NCI-H524 treated with DMSO at 0.1 percent for 48 hours (cell line): ENCODE measurements around the gene PTPRN2.
"Not testable (repeated sequence)": the region's sequence is repeated elsewhere in the genome, so short reads cannot be mapped to it uniquely, and the experiment has no call there.

Experiments used
- DNase-seq: peaks from one replicate; lab custom pipeline; 2025; lab: John Stamatoyannopoulos, UW

PTPRN2 gene

DNA sequence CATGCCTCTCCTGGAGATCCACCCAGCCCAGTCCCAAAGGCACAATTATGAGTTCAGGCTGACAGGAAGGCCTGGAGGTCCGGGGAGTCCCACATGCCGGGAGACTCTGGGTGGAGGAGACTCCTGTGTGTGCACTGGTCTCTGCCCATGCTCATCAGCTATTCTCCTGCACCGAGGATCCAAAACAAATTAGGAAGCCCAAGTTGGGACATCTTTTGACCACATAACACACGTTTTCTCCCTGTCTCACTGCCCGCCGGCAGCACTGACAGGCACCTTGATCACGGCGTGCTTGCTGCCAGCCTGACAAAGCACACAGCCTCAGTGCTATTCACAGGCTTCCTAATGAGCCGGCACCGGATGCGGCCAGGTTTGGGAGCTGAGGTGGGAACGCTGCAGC, 412.7 kb downstream of the PTPRN2 start:
- no peak for DNase-seq

DNA sequence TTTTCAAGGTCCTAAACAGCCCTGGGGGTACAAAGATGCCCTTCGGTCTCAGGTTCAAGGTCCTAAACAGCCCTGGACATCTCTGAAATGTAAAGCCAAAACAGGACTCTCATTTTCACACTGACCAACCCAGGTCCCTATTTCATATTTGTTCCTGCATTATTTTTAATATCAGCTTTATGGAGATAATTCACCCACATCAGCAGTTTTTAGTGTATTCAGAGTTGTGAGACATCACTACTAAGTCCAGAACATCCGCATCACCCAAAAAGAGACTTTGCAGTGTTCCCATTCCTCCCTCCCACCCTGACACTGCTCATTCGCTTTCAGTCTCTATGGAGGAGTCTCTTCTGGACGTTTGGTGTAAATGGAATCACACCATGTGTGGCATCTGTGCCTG, 420.2 kb downstream of the PTPRN2 start:
- DNase-seq = no peak

DNA sequence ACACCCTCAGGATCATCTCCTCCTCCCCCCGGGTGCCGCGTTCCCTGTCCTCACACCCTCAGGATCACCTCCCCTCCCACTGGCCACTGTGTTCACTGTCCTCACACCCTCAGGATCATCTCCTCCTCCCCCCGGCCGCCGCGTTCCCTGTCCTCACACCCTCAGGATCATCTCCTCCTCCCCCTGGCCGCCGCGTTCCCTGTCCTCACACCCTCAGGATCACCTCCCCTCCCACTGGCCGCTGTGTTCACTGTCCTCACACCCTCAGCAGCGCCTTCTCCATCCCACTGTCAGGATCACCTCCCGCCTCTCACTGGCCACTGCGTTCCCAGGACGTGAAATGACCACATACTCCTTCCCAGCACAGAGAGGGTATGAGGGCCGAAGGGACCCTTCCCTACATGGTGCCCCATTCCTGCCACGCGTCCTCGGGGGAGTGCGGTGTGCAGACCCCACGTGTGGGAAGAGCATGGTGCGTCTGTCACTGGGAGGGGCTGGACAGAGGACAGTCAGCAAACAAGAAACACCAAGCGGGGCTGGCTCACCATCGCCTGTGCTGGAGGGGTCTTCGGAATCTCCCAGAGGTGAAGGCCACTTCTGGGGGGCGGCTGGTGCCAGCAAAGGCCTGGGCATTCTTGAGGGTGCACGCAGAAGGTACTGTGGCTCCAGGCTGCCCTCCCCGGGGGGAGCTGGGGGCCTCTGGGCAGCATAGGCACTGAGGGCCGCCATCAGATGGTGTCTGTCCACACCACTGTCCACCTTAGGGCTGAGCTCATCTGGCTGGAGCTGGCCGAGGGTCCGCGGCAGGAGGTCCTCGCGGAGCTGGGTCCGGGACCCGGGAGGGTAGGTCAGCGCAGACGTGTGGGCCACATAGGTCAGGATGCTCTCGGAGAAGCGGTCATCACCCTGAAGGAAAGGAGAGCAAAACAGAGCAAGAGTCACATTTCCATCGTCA, 421.0 kb downstream of the PTPRN2 start:
- DNase-seq = no peak

DNA sequence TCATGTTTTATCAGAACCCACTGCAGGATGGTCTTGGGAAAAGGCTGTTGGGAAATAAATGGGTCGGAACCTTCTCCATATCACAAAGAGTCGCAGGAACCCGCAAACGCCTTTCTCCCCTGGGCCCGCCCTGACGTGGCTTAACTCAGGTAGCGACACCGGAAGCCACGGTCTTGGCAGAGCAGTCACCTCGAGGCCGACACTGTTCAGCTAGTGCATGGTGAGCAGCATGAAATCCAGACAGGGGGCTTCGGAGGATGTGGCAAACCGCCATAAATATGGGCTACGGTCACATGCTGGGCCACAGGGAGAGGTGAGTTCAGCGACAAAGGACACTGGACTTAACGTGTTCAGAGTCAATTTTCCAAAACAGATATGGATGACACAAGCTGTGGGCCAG, 421.9 kb downstream of the PTPRN2 start:
- no peak for DNase-seq

DNA sequence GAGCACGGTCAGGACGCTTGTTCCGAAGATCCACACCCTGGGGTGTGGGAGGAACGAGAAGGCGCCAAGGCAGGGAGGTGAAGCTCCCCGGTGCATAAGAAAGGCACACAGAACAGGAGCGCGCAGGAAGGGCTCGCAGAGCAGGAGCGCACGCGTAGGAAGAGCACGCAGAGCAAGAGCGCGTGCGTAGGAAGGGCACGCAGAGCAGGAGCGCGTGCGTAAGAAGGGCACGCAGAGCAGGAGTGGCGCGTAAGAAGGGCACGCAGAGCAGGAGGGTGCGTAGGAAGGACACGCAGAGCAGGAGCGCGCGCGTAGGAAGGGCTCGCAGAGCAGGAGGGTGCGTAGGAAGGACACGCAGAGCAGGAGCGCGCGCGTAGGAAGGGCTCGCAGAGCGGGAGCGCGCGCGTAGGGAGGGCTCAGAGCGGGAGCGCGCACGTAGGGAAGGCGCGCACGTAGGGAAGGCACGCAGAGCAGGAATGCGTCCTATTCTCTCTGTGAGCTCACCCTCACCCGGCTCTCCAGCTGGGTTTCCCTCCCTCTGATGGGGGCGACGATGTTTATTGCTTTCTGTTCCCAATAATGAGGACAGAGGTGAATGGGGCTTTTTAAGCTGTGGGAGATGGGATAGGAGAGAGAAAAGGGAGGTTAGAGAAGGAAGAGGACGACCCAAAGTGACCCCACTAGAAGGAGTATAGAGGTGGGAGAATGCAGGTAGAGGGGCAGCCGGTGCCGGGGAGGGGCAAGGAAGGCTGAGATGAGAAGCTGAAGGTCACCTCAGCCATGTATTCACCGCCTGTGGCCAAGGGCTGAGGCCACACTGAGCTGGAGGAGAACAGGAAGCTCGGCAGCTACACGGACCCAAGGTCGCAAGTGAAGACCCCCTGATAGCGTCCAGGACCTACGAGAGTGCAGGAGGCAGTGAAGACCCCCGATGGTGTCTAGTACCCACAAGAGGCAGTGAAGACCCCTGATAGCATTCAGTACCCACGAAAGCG, 423.2 kb downstream of the PTPRN2 start:
- no peak for DNase-seq

DNA sequence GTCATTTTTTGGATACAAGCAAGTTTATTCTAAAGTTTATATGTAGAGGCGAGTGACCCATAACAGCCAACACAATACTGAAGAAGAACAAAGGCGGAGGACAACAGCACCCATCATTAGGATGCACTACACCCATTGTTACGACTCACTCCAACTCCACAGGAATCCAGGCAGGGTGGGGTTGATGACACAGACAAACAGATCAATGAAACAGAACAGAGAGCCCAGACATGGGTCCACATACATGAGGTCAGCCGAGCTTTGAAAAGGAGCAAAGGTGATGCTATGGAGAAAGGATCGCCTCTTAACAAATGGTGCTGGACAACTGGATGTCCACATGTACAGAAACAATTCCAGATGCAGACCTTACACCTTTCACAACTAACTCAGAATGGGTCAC, 426.4 kb downstream of the PTPRN2 start:
- DNase-seq = no peak

DNA sequence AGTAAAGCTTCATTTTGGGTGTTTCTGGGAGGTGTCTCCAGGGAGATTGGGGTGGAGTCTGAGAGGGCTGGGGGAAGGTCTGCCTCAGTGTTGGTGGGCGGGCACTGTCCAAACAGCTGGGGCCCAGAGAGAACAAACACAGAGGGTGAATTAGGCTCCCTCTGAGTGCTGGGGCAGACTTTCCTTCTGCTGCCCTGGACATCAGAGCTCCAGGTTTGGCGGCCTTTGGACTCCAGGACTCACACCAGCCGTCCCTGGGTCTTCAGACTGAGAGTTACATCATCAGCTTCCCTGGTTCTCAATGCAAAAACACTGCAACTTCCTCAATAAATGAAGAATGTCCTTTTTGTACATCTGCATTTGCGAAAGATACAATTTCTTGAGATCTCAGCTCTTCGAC, 427.4 kb downstream of the PTPRN2 start:
- no peak for DNase-seq

DNA sequence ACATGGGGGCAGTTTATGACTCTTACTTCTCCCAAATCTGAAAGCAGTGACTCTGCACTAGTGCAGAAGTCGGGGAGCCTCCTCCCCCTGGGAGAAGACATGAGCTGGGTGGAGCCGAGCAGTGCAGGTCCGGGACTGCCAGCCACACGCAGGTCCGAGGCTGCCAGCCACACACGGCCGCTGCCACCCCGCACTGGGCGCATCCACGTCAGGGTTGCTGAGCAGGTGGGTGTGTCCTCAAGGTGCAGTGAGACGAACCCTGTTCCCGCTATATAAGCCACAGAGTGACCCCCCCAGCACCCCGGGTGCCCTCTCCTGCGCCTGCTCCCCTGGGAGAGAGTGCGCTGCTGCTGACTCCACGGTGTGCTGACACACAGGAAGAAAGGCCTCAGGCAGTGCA, 430.2 kb downstream of the PTPRN2 start:
- DNase-seq = no peak

DNA sequence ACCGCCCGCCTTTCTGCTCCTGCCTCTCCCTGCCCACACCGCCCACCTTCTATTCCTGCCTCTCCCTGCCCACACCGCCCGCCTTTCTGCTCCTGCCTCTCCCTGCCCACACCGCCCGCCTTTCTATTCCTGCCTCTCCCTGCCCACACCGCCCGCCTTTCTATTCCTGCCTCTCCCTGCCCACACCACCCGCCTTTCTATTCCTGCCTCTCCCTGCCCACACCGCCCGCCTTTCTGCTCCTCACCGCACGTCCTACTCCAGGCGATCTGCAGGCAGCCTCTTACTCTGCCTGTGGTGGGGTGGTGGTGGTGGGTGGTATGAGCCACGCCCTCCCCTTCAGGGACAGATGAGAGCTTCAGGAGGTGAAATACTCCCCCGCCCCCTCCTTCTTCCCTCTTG, 436.4 kb downstream of the PTPRN2 start:
- DNase-seq = not testable (repeated sequence)

DNA sequence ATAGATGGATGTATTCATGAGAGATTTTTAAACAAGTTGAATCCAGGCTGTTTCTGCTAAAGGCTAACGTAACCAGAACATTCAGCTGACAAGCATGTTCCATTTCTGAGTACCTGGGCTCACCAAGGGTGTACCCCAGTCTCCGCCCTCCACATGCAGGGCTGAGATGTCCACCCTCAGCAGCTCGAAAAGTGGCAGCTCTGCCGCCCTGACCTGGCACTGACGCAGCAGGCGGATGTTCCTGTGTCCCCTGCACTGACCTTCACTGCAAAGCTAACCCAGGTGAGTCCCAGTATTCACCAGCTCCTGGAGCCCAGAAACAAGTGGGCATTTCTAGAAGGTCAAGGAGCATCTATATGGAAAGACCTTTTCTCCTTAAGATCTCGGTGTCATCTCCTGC, 437.4 kb downstream of the PTPRN2 start:
- no peak for DNase-seq

DNA sequence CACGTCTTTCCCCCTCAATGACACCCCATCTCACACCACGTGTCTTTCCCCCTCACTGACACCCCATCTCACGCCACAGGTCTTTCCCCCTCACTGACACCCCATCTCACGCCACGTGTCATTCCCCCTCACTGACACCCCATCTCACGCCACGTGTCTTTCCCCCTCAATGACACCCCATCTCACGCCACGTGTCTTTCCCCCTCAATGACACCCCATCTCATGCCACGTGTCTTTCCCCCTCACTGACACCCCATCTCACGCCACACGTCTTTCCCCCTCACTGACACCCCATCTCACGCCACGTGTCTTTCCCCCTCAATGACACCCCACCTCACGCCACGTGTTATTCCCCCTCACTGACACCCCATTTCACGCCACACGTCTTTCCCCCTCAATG, 440.2 kb downstream of the PTPRN2 start:
- not testable (repeated sequence) for DNase-seq

DNA sequence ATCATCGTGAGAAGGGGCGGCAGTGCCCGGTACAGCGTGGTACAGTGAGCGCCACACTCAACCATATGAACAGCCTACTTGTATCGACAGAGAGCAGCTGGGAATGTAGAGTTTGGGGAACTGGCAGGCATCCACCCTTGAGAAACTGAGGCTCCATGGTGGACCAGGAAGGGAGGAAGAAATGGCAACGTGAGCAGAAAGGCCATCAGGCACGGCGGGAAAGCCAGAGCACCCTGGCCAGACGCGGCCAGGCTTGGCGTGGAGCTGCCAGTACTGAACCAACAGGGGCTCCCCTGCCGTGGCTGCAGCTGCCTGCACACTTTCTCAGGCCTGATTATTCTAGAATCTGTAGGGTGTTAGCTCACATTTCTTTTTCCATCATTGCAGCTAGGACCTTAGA, 442.3 kb downstream of the PTPRN2 start:
- DNase-seq = no peak

DNA sequence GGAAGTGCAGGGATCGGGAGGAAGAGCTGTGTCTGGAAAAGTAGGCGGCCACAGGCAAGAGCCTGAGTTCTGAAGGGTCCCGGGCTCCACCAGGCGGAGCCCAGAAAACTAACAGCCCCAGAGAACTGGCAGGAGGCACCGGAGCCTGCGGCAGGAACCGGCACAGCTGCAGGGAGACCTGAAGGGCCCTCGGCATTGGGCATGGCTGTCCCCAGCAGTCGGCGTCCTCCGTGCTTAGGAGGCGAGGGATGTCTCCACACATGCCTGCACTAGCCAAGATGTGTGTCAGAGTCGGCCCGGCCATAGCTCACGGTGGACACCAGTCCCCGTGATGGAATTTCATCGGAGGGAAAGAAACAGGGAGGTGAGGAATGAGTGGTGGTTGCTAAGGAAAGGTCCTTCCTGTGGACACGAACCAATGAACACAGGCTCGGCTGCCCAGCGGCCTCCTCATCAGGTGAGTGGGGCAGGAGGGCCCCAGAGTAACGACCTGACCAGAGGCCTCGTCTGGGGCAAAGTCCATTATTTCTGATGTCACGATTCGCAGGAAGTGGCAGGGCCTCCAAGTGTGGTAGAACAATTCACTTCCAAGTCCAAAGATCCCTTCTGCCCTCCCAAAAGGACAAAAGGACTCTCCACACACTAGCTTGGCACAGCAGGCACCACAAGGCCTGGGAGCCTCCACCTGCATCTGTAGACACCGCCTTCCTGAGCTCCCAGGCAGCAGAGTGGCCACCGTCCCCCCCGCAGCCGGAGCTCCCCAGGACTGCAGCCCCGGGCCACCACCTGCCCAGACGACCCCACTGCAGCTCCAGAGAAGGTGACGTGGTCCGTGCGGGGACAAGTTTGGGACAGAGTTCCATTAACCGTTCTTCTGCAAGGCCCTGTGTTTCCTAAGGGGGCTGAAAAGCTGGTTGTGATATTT, 444.2 kb downstream of the PTPRN2 start:
- DNase-seq = no peak

DNA sequence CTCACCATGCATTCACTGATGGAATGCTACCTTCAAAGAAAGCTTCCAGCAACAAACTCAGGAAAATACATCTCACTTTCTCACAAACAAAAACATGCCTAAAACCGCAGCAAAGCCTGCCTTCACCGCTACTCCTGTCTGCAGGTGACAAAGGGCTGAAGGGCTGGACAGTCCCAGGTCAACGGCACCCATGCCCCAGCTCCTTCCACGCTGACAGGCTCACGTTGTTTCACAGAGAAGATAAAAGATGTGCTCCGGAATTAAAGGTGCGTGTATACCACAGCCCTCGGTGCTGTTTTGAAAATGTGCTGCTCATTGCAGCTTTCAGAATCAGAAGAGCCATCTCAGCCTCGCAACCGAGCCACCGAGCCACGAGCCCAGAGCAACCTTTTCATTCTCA, 445.0 kb downstream of the PTPRN2 start:
- no peak for DNase-seq

DNA sequence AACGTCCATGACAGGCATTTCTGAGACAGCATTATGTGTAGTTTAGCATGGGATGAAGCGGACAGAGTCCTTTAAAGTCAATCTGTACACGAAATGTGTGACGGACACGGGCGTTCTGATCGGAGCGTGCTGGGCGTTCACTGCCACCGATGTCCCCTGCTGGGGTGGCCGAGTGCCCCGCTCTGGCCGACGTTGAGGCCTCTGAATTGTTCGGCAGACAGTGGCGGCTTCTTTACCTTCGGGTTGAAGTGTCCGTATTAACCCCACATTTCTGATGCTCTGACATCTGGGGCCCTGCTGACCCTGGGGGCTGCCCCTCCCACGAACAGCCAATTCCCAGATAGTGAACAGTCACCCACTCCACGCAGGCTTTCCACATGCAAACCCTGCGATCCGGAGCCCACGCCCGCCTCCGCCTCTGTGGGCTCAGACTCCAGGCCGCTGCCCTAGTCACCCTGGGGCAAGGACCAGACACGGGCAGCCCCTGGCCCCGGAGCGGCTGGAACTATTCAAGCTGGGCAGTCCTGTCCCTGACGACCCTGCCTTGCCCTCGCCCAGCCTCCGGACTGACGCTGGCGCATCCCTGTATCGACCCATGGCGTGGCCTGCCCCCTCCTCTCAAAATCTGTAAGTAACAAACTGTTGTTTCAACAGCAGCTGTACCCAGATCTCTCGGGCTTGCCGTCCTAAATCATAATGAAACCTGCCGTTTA, 445.7 kb downstream of the PTPRN2 start:
- no peak for DNase-seq

DNA sequence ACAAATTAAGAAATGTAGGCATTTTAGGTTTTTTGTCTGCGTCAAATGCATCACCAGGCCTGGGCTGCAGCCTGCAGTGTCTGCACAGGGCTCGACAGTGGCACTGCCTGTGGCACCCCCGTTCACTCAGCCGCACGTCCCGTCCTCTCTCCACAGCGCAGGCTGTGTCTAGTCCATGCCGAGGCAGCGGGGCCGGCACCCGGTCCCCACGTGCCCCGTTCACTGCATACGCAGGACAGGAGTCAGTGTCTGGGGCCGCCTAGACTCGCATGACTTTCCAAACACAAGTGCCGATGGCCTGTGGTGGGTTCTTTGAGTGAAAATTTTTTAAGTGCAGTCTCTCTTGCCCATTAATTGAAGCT, 446.4 kb downstream of the PTPRN2 start:
- DNase-seq = no peak

DNA sequence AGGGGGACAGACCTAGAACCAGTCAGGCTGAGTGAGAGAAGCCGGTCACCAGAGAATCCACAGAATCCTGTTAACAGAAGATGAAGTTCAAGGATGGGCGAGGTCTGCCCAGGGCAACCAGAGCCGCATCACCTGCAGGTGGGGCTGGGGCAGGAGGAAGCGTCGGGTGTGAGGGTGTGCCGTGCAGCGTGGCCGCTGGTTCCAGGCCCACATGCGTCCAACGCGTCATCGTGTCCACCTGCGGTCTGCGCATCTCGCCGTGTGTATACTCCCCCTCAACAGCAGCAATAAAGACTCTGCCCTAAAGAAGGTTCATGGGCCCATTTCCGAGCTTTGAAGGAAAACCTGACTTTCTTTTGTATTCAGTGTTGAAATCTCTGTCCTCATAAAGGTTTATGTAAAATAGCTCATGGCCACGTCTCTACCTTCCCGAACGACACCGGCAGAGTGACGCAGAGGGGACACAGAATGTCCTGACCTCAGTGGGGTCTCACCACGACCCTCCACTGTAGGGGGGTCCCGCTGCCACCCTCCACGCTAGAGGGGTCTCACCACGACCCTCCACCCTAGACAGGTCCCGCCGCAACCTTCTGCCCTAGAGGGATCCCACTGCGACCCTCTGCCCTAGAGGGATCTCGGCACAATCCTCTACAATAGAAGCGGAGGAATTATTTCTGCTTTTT, 446.9 kb downstream of the PTPRN2 start:
- DNase-seq = no peak

DNA sequence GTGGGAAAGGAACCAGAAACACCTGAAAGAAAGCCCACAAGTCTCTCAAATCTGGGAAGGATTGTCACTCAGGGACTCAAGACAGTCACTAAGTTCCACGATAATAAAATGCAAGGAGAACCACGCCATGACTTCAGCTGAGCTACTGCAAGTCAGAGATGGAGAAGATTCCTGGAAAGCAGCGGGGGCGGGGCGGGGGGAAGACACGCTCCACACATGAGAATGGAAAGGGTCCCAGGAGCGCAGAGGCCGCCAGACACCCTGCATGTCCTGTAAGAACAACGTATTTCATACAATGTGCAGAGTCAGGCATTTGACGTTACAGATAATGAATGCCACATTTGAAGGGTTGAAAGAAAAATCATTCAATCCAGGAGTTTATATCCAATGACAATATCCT, 448.1 kb downstream of the PTPRN2 start:
- DNase-seq = no peak

DNA sequence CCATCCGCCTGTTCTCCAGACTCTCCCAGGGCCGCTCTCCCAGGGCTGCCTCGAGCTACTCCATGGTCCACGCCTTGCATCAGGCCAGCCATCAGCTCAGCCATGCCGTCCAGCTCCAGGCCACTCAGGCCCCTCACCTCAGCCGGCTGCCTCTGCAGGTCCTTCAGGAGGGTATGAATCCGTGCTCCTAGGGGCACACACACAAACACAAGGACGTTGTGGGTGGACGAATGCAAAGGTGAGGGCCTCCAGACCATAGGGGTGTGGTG, 449.4 kb downstream of the PTPRN2 start:
- no peak for DNase-seq

DNA sequence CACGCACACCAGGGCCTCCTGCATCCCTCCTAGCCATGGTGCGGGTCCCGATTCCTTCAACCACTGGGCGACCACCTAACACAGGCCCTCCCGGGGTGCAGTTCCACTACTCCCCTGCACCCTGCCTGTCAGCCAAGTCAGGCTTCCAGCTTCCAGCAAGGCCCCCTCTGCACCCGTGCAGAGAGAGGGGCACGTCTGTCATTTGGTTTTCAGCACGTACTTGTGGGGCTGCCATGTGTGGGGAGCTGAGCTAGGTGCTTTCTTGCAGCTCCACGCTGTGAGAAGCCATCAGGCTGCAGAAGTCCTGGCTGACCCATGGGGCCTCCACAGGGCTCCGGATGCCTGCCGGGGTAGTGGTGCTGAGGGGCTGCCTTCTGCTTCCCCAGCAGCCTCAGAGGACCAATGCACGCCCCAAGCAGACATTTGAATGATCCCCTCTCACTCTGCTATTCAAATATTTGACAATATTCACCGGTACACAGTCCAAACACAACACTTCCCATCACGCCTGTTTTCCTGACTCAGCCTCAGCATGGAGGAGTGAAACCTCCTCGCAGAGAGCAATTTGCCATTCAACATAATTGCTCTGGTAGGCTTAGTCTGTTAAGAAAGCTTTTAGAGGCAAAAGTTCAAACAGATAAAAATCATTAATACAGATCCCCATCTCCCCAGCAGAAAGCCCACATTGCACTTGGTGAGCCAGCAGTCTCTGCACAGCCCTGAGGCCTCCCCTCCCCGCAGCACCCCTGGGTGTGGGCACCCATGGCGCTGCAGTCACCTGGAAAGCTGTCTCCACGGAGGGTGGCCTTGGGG, 449.9 kb downstream of the PTPRN2 start:
- DNase-seq = no peak
